H9 (cell line): ENCODE data around the gene TRIM37. TPM values are rescaled to one million over a fixed set of nuclear protein-coding genes. Genes with fewer than 3 reads are reported as not detected.

Experiments
- DNase-seq: peaks from one replicate; pipeline ENCODE4 v3.0.0-alpha.2; 2017
- H2AFZ ChIP-seq: one replicate; pipeline ENCODE4 v1.6.1; 2013; ENCODE audit warnings: mild to moderate bottlenecking, low read length, control low read depth, moderate library complexity
- H2AK5ac ChIP-seq: 2 replicates; pipeline ENCODE4 v1.6.1; 2013; ENCODE audit warnings: low read length, control low read depth, mixed read lengths; ENCODE audit not compliant: insufficient read length
- H2BK120ac ChIP-seq: one replicate; pipeline ENCODE4 v1.6.1; 2013; ENCODE audit warnings: low read depth, mild to moderate bottlenecking, low read length, control low read depth, inconsistent platforms; ENCODE audit not compliant: poor library complexity, severe bottlenecking
- H2BK12ac ChIP-seq: 2 replicates; pipeline ENCODE4 v1.6.1; 2013; ENCODE audit warnings: low read length, control low read depth, mixed read lengths, low read depth; ENCODE audit not compliant: insufficient read length
- H2BK15ac ChIP-seq: 2 replicates; pipeline ENCODE4 v1.6.1; 2013; ENCODE audit warnings: low read depth, low read length, control low read depth
- H2BK20ac ChIP-seq: one replicate; pipeline ENCODE4 v1.6.1; 2013; ENCODE audit warnings: low read depth, mild to moderate bottlenecking, low read length, control low read depth, inconsistent platforms; ENCODE audit not compliant: poor library complexity, severe bottlenecking
- H2BK5ac ChIP-seq: 2 replicates; pipeline ENCODE4 v1.6.1; 2013; ENCODE audit warnings: low read length, control low read depth, mixed read lengths; ENCODE audit not compliant: insufficient read length
- H3K14ac ChIP-seq: 2 replicates; pipeline ENCODE4 v1.6.1; 2013; ENCODE audit warnings: low read length, control low read depth; ENCODE audit not compliant: insufficient read depth
- H3K18ac ChIP-seq: 2 replicates; pipeline ENCODE4 v1.6.1; 2013; ENCODE audit warnings: low read depth, mild to moderate bottlenecking, mixed read lengths, low read length, control low read depth; ENCODE audit not compliant: insufficient read length
- H3K23ac ChIP-seq: 2 replicates; pipeline ENCODE4 v1.6.1; 2013; ENCODE audit warnings: low read length, control low read depth, mixed read lengths, low read depth; ENCODE audit not compliant: insufficient read length
- H3K23me2 ChIP-seq: 2 replicates; pipeline ENCODE4 v1.6.1; 2013; ENCODE audit warnings: low read depth, mild to moderate bottlenecking, mixed read lengths, low read length, control low read depth; ENCODE audit not compliant: insufficient read length, poor library complexity, severe bottlenecking
- H3K27ac ChIP-seq: 2 replicates; pipeline ENCODE4 v1.5.1; 2013; ENCODE audit warnings: low read length, control low read depth, mixed read lengths, low read depth; ENCODE audit not compliant: insufficient read length
- H3K27me3 ChIP-seq: 2 replicates; pipeline ENCODE4 v1.6.1; 2013; ENCODE audit warnings: low read length, control low read depth, inconsistent platforms; ENCODE audit not compliant: insufficient read depth
- H3K4ac ChIP-seq: 2 replicates; pipeline ENCODE4 v1.6.1; 2013; ENCODE audit warnings: low read depth, mild to moderate bottlenecking, control low read depth, inconsistent platforms, low read length, moderate library complexity
- H3K4me1 ChIP-seq: 2 replicates; pipeline ENCODE4 v1.6.1; 2013; ENCODE audit warnings: low read length, control low read depth, inconsistent platforms; ENCODE audit not compliant: insufficient read depth
- H3K4me2 ChIP-seq: 2 replicates; pipeline ENCODE4 v1.6.1; 2013; ENCODE audit warnings: low read length, control low read depth, mixed read lengths; ENCODE audit not compliant: insufficient read length, insufficient read depth
- H3K56ac ChIP-seq: 2 replicates; pipeline ENCODE4 v1.6.1; 2013; ENCODE audit warnings: low read depth, mild to moderate bottlenecking, mixed read lengths, low read length, control low read depth; ENCODE audit not compliant: insufficient read length
- H3K79me1 ChIP-seq: 2 replicates; pipeline ENCODE4 v1.6.1; 2013; ENCODE audit warnings: low read depth, mild to moderate bottlenecking, moderate library complexity, low read length, control low read depth, inconsistent platforms; ENCODE audit not compliant: insufficient read depth, poor library complexity, severe bottlenecking
- H3K79me2 ChIP-seq: 2 replicates; pipeline ENCODE4 v1.6.1; 2013; ENCODE audit warnings: low read length, control low read depth, inconsistent platforms; ENCODE audit not compliant: insufficient read depth
- H3K9ac ChIP-seq: 2 replicates; pipeline ENCODE4 v1.6.1; 2013; ENCODE audit warnings: low read length, control low read depth, mixed read lengths; ENCODE audit not compliant: insufficient read length; ENCODE audit errors: extremely low read depth
- H3K9me3 ChIP-seq: one replicate; pipeline ENCODE4 v1.6.1; 2013; ENCODE audit warnings: low read depth, low read length, inconsistent platforms; ENCODE audit not compliant: control insufficient read depth
- H3T11ph ChIP-seq: one replicate; pipeline ENCODE4 v1.6.1; 2013; ENCODE audit warnings: mild to moderate bottlenecking, low read length, control low read depth, inconsistent platforms
- H4K20me1 ChIP-seq: one replicate; pipeline ENCODE4 v1.6.1; 2013; ENCODE audit not compliant: control insufficient read depth, insufficient read length, insufficient read depth
- H4K5ac ChIP-seq: 2 replicates; pipeline ENCODE4 v1.6.1; 2013; ENCODE audit warnings: low read depth, mild to moderate bottlenecking, mixed read lengths, low read length, control low read depth; ENCODE audit not compliant: insufficient read length
- H4K8ac ChIP-seq: replicated peaks from 2 replicates; pipeline ENCODE4 v1.6.1; 2013; ENCODE audit warnings: low read length, control low read depth, mixed read lengths, low read depth; ENCODE audit not compliant: insufficient read length
- H4K91ac ChIP-seq: 2 replicates; pipeline ENCODE4 v1.6.1; 2013; ENCODE audit warnings: low read depth, mild to moderate bottlenecking, moderate library complexity, mixed read lengths, low read length, control low read depth; ENCODE audit not compliant: insufficient read length
- H3K27ac Mint-ChIP-seq, 3 experiments: 2 replicates in 2 of 3; 3 replicates in 1 of 3; pipeline ENCODE4 v1.8.0; 2020 to 2021; ENCODE audit warnings: mixed read lengths in 3 of 3, mild to moderate bottlenecking in 1 of 3, moderate library complexity in 1 of 3
- H3K27me3 Mint-ChIP-seq: 2 replicates; pipeline ENCODE4 v1.8.0; 2021; ENCODE audit warnings: low read depth, mild to moderate bottlenecking, moderate library complexity, mixed read lengths
- H3K36me3 Mint-ChIP-seq, 3 experiments: 2 replicates in 2 of 3; 3 replicates in 1 of 3; pipeline ENCODE4 v1.8.0; 2020 to 2021; ENCODE audit warnings: low read depth in 3 of 3, mixed read lengths in 3 of 3; ENCODE audit not compliant: insufficient read depth in 1 of 3
- H3K4me1 Mint-ChIP-seq, 2 experiments: 2 replicates each; pipeline ENCODE4 v1.8.0; 2020; ENCODE audit warnings: mixed read lengths in 2 of 2
- H3K4me3 Mint-ChIP-seq, 2 experiments: 2 replicates in 1 of 2; 3 replicates in 1 of 2; pipeline ENCODE4 v1.8.0; 2020 to 2021; ENCODE audit warnings: mild to moderate bottlenecking in 2 of 2, mixed read lengths in 2 of 2, moderate library complexity in 1 of 2
- H3K9me3 Mint-ChIP-seq, 2 experiments: 2 replicates in 1 of 2; 3 replicates in 1 of 2; pipeline ENCODE4 v1.8.0; 2020; ENCODE audit warnings: mild to moderate bottlenecking in 2 of 2, mixed read lengths in 2 of 2, moderate library complexity in 1 of 2
- CTCF ChIP-seq: fragments of 200-600 bp; sonication (generic); conservative IDR thresholded peaks from 3 replicates; pipeline ENCODE4 v1.8.0; 2021; ENCODE audit warnings: antibody characterized with exemption, mild to moderate bottlenecking
- WGBS: extraction: QIAGEN DNeasy Blood & Tissue Kit; methylation state at CpG from one replicate; pipeline ENCODE4 v1.1.7; 2013; ENCODE audit warnings: missing lambda C conversion rate, low lambda C conversion rate, mixed read lengths; ENCODE audit not compliant: insufficient read length; ENCODE audit errors: extremely low coverage; 5-methylcytosine and 5-hydroxymethylcytosine counted together
- total RNA-seq: library from RNA; stranded (reverse); gene quantifications from 2 replicates; pipeline ENCODE4 v1.2.1, GENCODE V29; 2021

Gene TRIM37
- total RNA-seq, 1 experiment from 2014 or later, result 52.1 TPM

- H3K27me3 Mint-ChIP-seq, result no peaks in the 10 kb centered on the region
- Histone ChIP-seq H3K23ac (no peak overlapping the region), H3K23me2 (no peaks in the 10 kb centered on the region), H3K27me3 (no peaks in the 10 kb centered on the region), H2BK5ac (no peak overlapping the region), H4K8ac (no peak overlapping the region), H3K9ac (no peak overlapping the region), H3K4ac (no peak overlapping the region), H3K56ac (no peak overlapping the region), H3K9me3 (no peaks in the 10 kb centered on the region), H3T11ph (no peak overlapping the region), H3K27ac (no peak overlapping the region), H2BK15ac (no peak overlapping the region), H3K18ac (no peak overlapping the region), H4K91ac (no peak overlapping the region), H4K5ac (no peak overlapping the region), H3K4me2 (no peak overlapping the region), H4K20me1 (no peaks in the 10 kb centered on the region), H3K79me1 (peaks cover 3% of the 10 kb centered on the region), H3K79me2 (no peaks in the 10 kb centered on the region; the same call in 1 of the 2 replicates), H2BK120ac (no peak overlapping the region), H3K14ac (no peak overlapping the region), H2BK20ac (no peak overlapping the region), H2AK5ac (no peak overlapping the region), H3K4me1 (no peaks in the 10 kb centered on the region), H2BK12ac (no peak overlapping the region), H2AFZ (no peak overlapping the region)
- H3K4me3 Mint-ChIP-seq, result no peak overlapping the region
- no peak overlapping the region; a peak in 2 of 7 replicates for H3K27ac Mint-ChIP-seq
- TF ChIP-seq CTCF, result no peak
- H3K9me3 Mint-ChIP-seq, result no peaks in the 10 kb centered on the region
- H3K36me3 Mint-ChIP-seq, result peaks cover 9 to 21% (median 15%) of the 10 kb centered on the region in 3 experiments
- no peak for DNase-seq
- no CpG with 5 or more reads among the region's 6 CpGs for WGBS
- no peaks in the 10 kb centered on the region for H3K4me1 Mint-ChIP-seq
These were observed 11.7 kb downstream of the TRIM37 start for GRCh38 chr17:59094861-59095530.
